Tibial artery (tissue), 4 donors: ENCODE measurements around the gene PINK1.

Source experiments
- DNase-seq, 2 donors: peaks; one replicate each; pipeline ENCODE4 v3.0.0-alpha.2; 2019
- H3K27ac ChIP-seq, 2 donors: fragments of 200-600 bp; sonication (generic) in 1 of 2; 1 replicate in 1 of 2; 2 replicates in 1 of 2; pipeline ENCODE4 v1.5.1; 2018 to 2019; ENCODE audit warnings: mild to moderate bottlenecking in 1 of 2
- H3K27me3 ChIP-seq, 2 donors: fragments of 200-600 bp; sonication (generic) in 1 of 2; one replicate each; pipeline versions ENCODE4 v1.5.1 to v1.6.0; 2016 to 2019
- H3K36me3 ChIP-seq, 3 donors: fragments of 200-600 bp; sonication (generic) in 2 of 3; one replicate each; pipeline ENCODE4 v1.5.1; 2016 to 2019; ENCODE audit warnings: mild to moderate bottlenecking in 2 of 3
- H3K4me1 ChIP-seq, 4 donors: fragments of 200-600 bp; sonication (generic) in 2 of 4; 1 replicate in 3 of 4; 2 replicates in 1 of 4; pipeline ENCODE4 v1.5.1; 2016 to 2019
- H3K4me3 ChIP-seq, 2 donors: fragments of 200-600 bp; sonication (generic) in 1 of 2; 1 replicate in 1 of 2; 2 replicates in 1 of 2; pipeline ENCODE4 v1.5.1; 2018 to 2019; ENCODE audit warnings: mild to moderate bottlenecking in 2 of 2
- H3K9me3 ChIP-seq, 3 donors: fragments of 200-600 bp; sonication (generic) in 1 of 3; one replicate each; pipeline ENCODE4 v1.5.1; 2016 to 2019
- CTCF ChIP-seq, 2 experiments: fragments of 200-600 bp in 1 of 2; fragments of 450-650 bp in 1 of 2; IDR thresholded peaks; one replicate each; pipeline ENCODE4 v1.5.1; 2017 to 2019; ENCODE audit warnings: antibody characterized with exemption in 2 of 2, mild to moderate bottlenecking in 1 of 2, moderate library complexity in 1 of 2
- intact Hi-C: fragments of 100-400 bp; cut with DNase I; formaldehyde crosslinking; loops from one replicate; pipeline ENCODE4 v1.15.0; 2023; ENCODE audit warnings: low total_unique reads

The PINK1 gene

GRCh38 chr1:20633190-20634064 is at the start of gene PINK1:
PINK1 (plus strand) TSS chr1:20633458; CDS start chr1:20633549, 91 bp downstream.
- intact Hi-C loops = loop anchor here (2.0 kb wide), 1 partner anchor 111 kb away; no protein-coding TSS in a partner anchor
- peak; percentile 98 for TF ChIP-seq CTCF (IDR thresholded peaks at IDR 0.05)

GRCh38 chr1:20584890-20585289 is 48.4 kb upstream of the PINK1 start:
- DNase-seq = no peak

More at GRCh38 chr1:20633190-20634064, at the start of gene PINK1:
- Histone ChIP-seq H3K27ac (peak within 1 kb of the TSS; percentile 96), H3K36me3 (peaks cover 12 to 21% (median 20%) of the 10 kb centered on the region in 3 donors), H3K4me1 (peaks cover 0 to 25% (median 15%) of the 10 kb centered on the region in 4 donors), H3K4me3 (peak within 1 kb of the TSS; percentile 86 to 100), H3K27me3 (peaks cover 0 to 7% of the 10 kb centered on the region in 2 donors), H3K9me3 (no peaks in the 10 kb centered on the region)
- peak; percentile 70 to 90 for DNase-seq

GRCh38 chr1:20586953-20587660 is 46.2 kb upstream of the PINK1 start:
- Histone ChIP-seq H3K27ac (no peak overlapping the region), H3K4me1 (peaks cover 0 to 8% (median 4%) of the 10 kb centered on the region in 4 donors), H3K36me3 (no peaks in the 10 kb centered on the region), H3K9me3 (no peaks in the 10 kb centered on the region), H3K27me3 (peaks cover 0 to 50% of the 10 kb centered on the region in 2 donors), H3K4me3 (no peak overlapping the region)
- intact Hi-C loops = no loop called here
- peak in 1 of 2 donors; percentile 45 for DNase-seq
- no peak for TF ChIP-seq CTCF (IDR thresholded peaks at IDR 0.05)

More at GRCh38 chr1:20584890-20585289, 48.4 kb upstream of the PINK1 start:
- Histone ChIP-seq H3K4me1 (peaks cover 0 to 6% (median 3%) of the 10 kb centered on the region in 4 donors), H3K27me3 (peaks cover 0 to 30% of the 10 kb centered on the region in 2 donors), H3K27ac (no peak overlapping the region), H3K4me3 (no peak overlapping the region), H3K36me3 (no peaks in the 10 kb centered on the region), H3K9me3 (no peaks in the 10 kb centered on the region)
- intact Hi-C loops = no loop called here
- no peak for TF ChIP-seq CTCF (IDR thresholded peaks at IDR 0.05)

- peaks cover 0 to 8% (median 4%) of the 10 kb centered on the region in 4 donors for H3K4me1 ChIP-seq
- H3K4me3 ChIP-seq = no peak overlapping the region
- no peaks in the 10 kb centered on the region for H3K9me3 ChIP-seq
- H3K27ac ChIP-seq = no peak overlapping the region
- intact Hi-C loops = no loop called here
- H3K27me3 ChIP-seq = peaks cover 0 to 55% of the 10 kb centered on the region in 2 donors
- no peaks in the 10 kb centered on the region for H3K36me3 ChIP-seq
- no peak for TF ChIP-seq CTCF (IDR thresholded peaks at IDR 0.05)
- peak in 1 of 2 donors; percentile 63 for DNase-seq
Measured at GRCh38 chr1:20587661-20588053, 45.6 kb upstream of the PINK1 start.

GRCh38 chr1:20588634-20589225 is 44.5 kb upstream of the PINK1 start, which contains the start of gene CDA:
CDA (plus strand) TSS chr1:20589097; CDS start chr1:20589130, 33 bp downstream.
- peaks cover 0 to 8% (median 4%) of the 10 kb centered on the region in 4 donors for H3K4me1 ChIP-seq
- peaks cover 0 to 64% of the 10 kb centered on the region in 2 donors for H3K27me3 ChIP-seq
- intact Hi-C loops = no loop called here
- peak in 1 of 2 donors; percentile 23 for DNase-seq
- no peaks in the 10 kb centered on the region for H3K9me3 ChIP-seq
- TF ChIP-seq CTCF (IDR thresholded peaks at IDR 0.05) = no peak
- H3K27ac ChIP-seq = no peak within 1 kb of the TSS
- H3K36me3 ChIP-seq = no peaks in the 10 kb centered on the region
- peak within 1 kb of the TSS; percentile 17 to 29 for H3K4me3 ChIP-seq
